B cell (primary cell): ENCODE data around the gene HS6ST3.

ENCODE experiments used
- CTCF ChIP-seq: fragments of 200-600 bp; IDR thresholded peaks from one replicate; pipeline ENCODE4 v1.8.0; 2022; ENCODE audit warnings: antibody characterized with exemption, mild to moderate bottlenecking
- EZH2 ChIP-seq: IDR thresholded peaks from 2 replicates; pipeline ENCODE4 v1.6.1; 2012; ENCODE audit warnings: borderline replicate concordance, low read depth, mild to moderate bottlenecking, moderate library complexity, low read length; ENCODE audit not compliant: insufficient read depth, poor library complexity, severe bottlenecking

GRCh38 chr13:96216543-96216942 lies 126.6 kb downstream of the HS6ST3 start:
- TF ChIP-seq CTCF: no peak
- no peak for TF ChIP-seq EZH2
